Esophagus (tissue), 2 donors: ENCODE results near the gene TMEM267. TPM values are rescaled to one million over a fixed set of nuclear protein-coding genes. Genes with fewer than 3 reads are reported as not detected.
"Not testable (repeated sequence)": the region's sequence is repeated elsewhere in the genome, so short reads cannot be mapped to it uniquely, and the experiment has no call there.

Experiments used
- H3K27ac ChIP-seq, 2 donors: one replicate each; pipeline ENCODE4 v1.5.1; 2013; ENCODE audit warnings: low read depth in 2 of 2, mild to moderate bottlenecking in 2 of 2, inconsistent platforms in 1 of 2, low read length in 1 of 2, moderate library complexity in 1 of 2
- H3K27me3 ChIP-seq, 2 donors: one replicate each; pipeline ENCODE4 v1.6.1; 2013; ENCODE audit warnings: low read length in 2 of 2, control low read depth in 1 of 2, mild to moderate bottlenecking in 1 of 2; ENCODE audit not compliant: insufficient read depth in 2 of 2, control insufficient read depth in 1 of 2
- H3K36me3 ChIP-seq, 2 donors: one replicate each; pipeline ENCODE4 v1.6.1; 2013; ENCODE audit warnings: low read length in 1 of 2; ENCODE audit not compliant: control insufficient read depth in 2 of 2, insufficient read depth in 2 of 2
- H3K4me1 ChIP-seq, 2 donors: one replicate each; pipeline ENCODE4 v1.6.1; 2013; ENCODE audit warnings: low read length in 1 of 2; ENCODE audit not compliant: control insufficient read depth in 2 of 2, insufficient read depth in 2 of 2
- H3K4me3 ChIP-seq, 2 donors: one replicate each; pipeline ENCODE4 v1.5.1; 2013; ENCODE audit warnings: low read length in 2 of 2, mild to moderate bottlenecking in 2 of 2, low read depth in 1 of 2, moderate library complexity in 1 of 2
- H3K9me3 ChIP-seq, 2 donors: one replicate each; pipeline ENCODE4 v1.6.1; 2013; ENCODE audit warnings: mild to moderate bottlenecking in 2 of 2, low read depth in 1 of 2, low read length in 1 of 2, moderate library complexity in 1 of 2; ENCODE audit not compliant: control insufficient read depth in 2 of 2, insufficient read depth in 1 of 2
- WGBS, 2 donors: extraction: QIAGEN DNeasy Blood & Tissue Kit; methylation state at CpG; one replicate each; pipeline ENCODE4 v1.1.7; 2013; 5-methylcytosine and 5-hydroxymethylcytosine counted together
- polyA plus RNA-seq, 2 donors: library from polyadenylated mRNA; stranded (reverse); fragments of 200-250 nt; gene quantifications; one replicate each; pipeline ENCODE4 v1.2.3, GENCODE V29; 2013
- donor health status: healthy with polysubstance abuse.
- donor health status: Bipolar disorder and iron deficiency.

Gene TMEM267
- polyA plus RNA-seq, 2 donors: 6.0 to 7.2 TPM

GRCh38 chr5:43425983-43426382, 57.7 kb downstream of the TMEM267 start:
- WGBS, 2 donors: 40 to 57% methylated on average over 2 of the region's 2 CpGs
- Histone ChIP-seq H3K4me3 (no peak overlapping the region), H3K27me3 (no peaks in the 10 kb centered on the region), H3K9me3 (no peaks in the 10 kb centered on the region), H3K36me3 (no peaks in the 10 kb centered on the region), H3K27ac (peak overlapping the region in 1 of 2 donors; percentile 41), H3K4me1 (no peaks in the 10 kb centered on the region)

GRCh38 chr5:43423086-43423485, 60.6 kb downstream of the TMEM267 start:
- not testable (repeated sequence) for H3K9me3 ChIP-seq, H3K27ac ChIP-seq, H3K4me3 ChIP-seq, H3K4me1 ChIP-seq, H3K36me3 ChIP-seq, H3K27me3 ChIP-seq
- 66 to 69% methylated on average over 6 of the region's 6 CpGs for WGBS, 2 donors

DNA sequence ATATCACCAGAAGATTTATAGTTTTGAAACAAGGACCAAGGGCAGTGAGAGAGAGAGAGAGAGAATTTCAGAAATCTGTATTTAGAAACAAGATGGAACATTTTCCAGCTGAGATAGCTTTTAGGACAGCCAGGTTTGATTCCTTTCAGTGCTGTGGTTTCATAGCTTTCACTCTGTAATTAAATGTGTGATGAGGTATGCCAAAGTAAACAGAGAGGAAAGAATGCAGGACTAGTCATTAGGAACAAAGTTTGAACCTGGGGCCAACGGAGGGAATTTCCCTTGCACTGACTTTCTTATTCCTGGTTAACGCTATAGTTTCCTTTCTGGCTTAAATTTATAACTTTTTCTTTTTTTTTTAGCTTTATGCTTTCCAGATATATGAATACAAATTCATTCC, 61.5 kb downstream of the TMEM267 start:
- Histone ChIP-seq H3K4me3 (no peak overlapping the region), H3K4me1 (no peaks in the 10 kb centered on the region), H3K27ac (no peak overlapping the region), H3K36me3 (no peaks in the 10 kb centered on the region), H3K9me3 (no peaks in the 10 kb centered on the region), H3K27me3 (no peaks in the 10 kb centered on the region)
- 21 to 25% methylated on average over 2 of the region's 2 CpGs for WGBS, 2 donors

DNA sequence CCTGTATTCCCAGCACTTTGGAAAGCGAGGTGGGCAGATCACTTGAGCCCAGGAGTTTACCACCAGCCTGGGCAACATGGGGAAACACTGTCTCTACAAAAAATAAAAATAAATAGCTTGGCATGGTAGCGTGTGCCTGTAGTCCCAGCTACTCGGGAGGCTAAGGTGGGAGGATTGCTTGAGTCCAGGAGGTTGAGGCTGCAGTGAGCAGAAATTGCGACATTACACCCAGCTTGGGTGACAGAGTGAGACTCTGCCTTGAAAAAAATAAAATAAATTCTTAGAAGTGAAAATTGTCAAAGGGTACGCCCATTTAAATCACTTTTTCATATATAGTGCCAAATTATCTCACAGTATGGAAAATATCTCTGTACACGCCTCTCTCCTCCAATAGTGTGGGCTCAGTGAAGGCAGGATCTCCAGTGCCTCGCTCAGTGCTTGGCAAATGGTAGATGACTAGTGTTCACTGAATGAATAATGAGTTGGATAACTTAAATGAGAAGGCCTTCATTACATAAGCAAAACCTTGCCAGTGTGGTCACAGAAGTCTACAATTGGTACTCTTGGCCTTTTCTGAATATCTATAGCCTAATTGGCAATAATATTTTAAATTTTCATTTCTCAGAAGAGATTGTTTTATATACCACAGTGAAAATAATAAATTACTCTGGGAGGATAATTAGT, 62.1 kb downstream of the TMEM267 start:
- Histone ChIP-seq H3K9me3 (no peaks in the 10 kb centered on the region), H3K36me3 (no peaks in the 10 kb centered on the region), H3K27ac (no peak overlapping the region), H3K27me3 (no peaks in the 10 kb centered on the region), H3K4me1 (no peaks in the 10 kb centered on the region), H3K4me3 (no peak overlapping the region)
- 70 to 85% methylated on average over 7 of the region's 7 CpGs for WGBS, 2 donors

DNA sequence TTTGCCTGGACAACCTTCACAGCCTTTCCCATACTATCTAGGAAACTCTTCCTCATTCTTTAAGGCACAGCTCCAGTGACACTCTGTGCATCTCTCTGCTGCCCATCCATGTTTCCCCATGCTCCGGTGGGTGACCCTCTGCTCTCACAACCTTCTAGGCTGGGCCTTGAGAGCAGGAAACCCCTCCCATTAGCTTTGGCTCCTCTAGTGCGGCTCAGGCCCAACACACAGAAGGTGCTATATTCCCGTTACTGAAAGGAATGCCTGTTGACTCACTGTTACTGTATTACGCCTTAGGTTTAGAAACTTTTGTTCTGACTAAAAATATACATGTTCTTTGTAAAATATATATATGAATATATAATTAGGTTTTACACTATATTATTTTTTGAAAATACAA, 63.4 kb downstream of the TMEM267 start:
- Histone ChIP-seq H3K9me3 (no peaks in the 10 kb centered on the region), H3K4me3 (no peak overlapping the region), H3K27ac (no peak overlapping the region), H3K4me1 (no peaks in the 10 kb centered on the region), H3K27me3 (no peaks in the 10 kb centered on the region), H3K36me3 (no peaks in the 10 kb centered on the region)
- 77 to 78% methylated on average over 4 of the region's 4 CpGs for WGBS, 2 donors

DNA sequence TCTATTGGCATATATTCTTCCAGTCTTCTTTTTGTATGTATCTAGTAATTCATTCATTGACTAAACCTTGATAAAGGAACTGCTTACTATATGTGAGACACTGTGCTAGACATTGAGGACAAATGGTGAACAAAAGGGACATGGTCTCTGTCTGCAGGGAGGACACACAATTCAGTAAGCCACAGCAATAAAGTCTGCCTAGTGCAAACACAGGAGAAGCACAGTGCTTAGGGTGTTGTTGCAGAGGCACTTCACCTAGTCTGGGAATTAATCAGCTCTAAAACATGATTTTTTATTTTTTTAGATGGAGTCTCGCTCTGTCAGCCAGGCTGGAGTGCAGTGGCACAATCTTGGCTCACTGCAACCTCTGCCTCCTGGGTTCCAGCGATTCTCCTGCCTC, 65.1 kb downstream of the TMEM267 start:
- Histone ChIP-seq H3K36me3 (no peaks in the 10 kb centered on the region), H3K27me3 (no peaks in the 10 kb centered on the region), H3K4me3 (no peak overlapping the region), H3K27ac (no peak overlapping the region), H3K9me3 (no peaks in the 10 kb centered on the region), H3K4me1 (no peaks in the 10 kb centered on the region)
- WGBS, 2 donors: 88 to 95% methylated on average over 2 of the region's 2 CpGs

DNA sequence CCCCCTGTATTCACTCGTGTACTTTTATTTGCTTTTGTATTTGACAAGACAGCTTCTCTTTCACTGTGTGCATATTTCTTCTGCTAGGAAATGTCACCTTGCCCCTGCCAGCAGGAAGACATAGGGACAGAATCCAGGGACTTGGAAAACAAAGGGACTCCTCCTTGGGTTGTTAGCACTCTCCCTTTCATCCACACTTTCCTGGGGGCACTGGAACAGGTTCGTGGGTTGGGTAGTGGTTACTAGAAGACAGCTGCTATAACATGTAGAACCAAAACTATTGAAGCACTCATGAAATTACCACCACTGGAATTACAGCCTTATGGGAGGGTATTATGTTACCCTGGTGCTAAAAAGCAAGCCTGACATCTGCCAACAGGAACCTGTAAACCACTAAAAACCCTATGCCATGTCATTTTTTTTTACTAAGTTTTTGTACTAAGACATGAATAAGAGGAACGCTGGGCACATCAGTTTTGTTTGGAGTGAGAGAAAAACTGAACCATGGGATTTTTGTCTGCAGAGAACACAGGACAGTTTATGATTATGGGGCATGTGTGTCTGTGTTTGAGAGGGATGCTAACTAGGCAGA, 66.8 kb downstream of the TMEM267 start:
- 47 to 50% methylated on average over 3 of the region's 3 CpGs for WGBS, 2 donors
- Histone ChIP-seq H3K27me3 (no peaks in the 10 kb centered on the region), H3K4me1 (no peaks in the 10 kb centered on the region), H3K9me3 (no peaks in the 10 kb centered on the region), H3K36me3 (no peaks in the 10 kb centered on the region), H3K4me3 (no peak overlapping the region), H3K27ac (no peak overlapping the region)

DNA sequence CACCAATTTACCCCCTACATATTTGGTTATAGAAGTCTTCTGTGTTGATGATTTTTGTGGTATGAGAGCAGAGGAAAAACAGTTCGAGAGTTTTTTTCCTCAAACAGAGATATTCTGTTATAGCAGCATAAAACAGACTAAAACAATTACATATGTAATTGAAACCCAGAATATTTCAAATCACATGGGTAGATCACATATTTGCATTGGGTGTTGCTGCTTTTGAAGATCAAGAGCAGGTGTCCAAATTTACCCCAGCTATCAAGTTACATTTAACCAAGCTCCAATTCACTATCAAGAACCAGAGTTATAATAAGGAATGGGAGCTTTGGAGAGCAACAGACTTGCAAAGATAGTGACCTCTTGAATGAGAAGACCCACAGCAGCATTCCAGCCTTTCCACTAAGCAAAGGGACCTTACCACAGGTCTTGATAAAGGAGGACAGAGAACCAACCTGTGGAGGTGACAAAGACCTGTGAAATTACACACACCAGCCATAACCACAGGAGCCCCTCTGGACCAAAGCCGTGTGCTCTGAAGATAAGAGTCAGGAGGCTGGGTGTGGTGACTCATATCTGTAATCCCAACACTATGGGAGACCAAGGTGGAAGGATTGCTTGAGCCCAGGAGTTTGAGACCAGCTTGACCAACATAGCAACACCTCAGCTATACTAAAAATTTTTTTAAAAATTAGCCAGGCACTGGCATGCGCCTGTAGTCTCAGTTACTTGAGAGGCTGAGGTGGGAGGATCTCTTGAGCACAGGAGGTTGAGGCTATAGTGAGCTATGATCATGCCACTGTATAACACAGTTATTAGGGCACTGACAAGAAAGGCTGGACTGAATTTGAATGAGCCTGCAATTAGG, 67.5 kb downstream of the TMEM267 start:
- Histone ChIP-seq H3K9me3 (no peaks in the 10 kb centered on the region), H3K27me3 (no peaks in the 10 kb centered on the region), H3K4me3 (no peak overlapping the region), H3K36me3 (no peaks in the 10 kb centered on the region), H3K4me1 (no peaks in the 10 kb centered on the region), H3K27ac (no peak overlapping the region)
- 82 to 83% methylated on average over 3 of the region's 3 CpGs for WGBS, 2 donors

DNA sequence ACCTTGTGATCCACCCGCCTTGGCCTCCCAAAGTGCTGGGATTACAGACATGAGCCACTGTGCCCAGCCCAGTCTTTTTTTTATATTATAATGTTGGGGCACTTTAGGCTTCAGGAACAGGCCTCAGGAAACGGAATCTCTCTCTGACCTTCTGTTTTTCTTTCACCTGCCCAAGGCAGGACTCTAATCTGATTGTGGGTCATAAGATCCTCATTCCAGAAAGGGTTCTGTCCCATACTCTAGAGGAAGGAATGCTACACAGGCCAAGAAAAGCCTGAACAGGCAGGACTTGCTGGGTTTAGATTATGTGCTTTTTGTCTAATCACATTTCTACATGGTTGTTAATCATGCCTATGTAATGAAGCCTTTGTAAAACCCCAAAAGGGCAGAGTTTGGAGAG, 69.7 kb downstream of the TMEM267 start:
- no peaks in the 10 kb centered on the region for H3K36me3 ChIP-seq
- no peaks in the 10 kb centered on the region for H3K4me1 ChIP-seq
- no peaks in the 10 kb centered on the region for H3K9me3 ChIP-seq
- H3K4me3 ChIP-seq: no peak overlapping the region
- H3K27me3 ChIP-seq: no peaks in the 10 kb centered on the region
- H3K27ac ChIP-seq: no peak overlapping the region
- WGBS, 2 donors: 89 to 90% methylated on average over 2 of the region's 2 CpGs
